ENCODE data around the gene PRSS57.

- TF ChIP-seq ZFP3 (CRISPR knock-in tag; IDR thresholded peaks at IDR 0.05) (no peak), ESRRG (CRISPR knock-in tag; IDR thresholded peaks at IDR 0.05) (no peak)
These were observed 36.1 kb downstream of the PRSS57 start for GRCh38 chr19:658916-659839.
